Activated T-cell treated with anti-CD3 and anti-CD28 coated beads, Interleukin-2, amount 50 U/mL, for 48 hours (primary cell): Measurements from ENCODE around the gene MTNR1B.

Experiments
- DNase-seq, 2 experiments: peaks; one replicate each; pipeline ENCODE4 v3.0.0-alpha.2; 2020

MTNR1B gene

DNA sequence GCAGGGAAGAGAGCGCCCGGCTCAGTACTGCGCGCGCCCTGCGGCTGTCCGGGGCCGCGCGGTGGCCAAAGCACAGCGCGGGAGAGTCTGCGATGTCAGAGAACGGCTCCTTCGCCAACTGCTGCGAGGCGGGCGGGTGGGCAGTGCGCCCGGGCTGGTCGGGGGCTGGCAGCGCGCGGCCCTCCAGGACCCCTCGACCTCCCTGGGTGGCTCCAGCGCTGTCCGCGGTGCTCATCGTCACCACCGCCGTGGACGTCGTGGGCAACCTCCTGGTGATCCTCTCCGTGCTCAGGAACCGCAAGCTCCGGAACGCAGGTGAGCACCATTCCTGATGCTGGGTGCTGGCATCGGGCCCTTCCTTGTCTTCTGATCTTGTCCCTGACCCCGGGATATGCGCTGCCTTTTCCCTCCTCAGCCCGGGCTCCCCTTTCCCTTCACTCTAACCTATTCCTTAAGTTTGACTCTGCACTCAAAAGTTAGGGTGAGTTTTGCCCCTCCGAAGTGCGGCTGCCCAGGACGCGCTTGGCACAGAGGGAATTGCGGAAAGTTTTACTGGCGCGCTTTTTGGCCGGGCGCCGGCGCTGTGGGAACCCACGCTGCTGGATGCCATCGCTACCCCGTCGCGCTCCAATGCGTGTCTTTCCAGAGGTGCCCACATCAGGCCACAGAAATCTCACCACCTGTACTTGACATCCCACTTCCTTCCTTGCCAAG, at the start of gene MTNR1B:
Gene MTNR1B, plus strand, starts transcription at position 18 of the 714 bp plus-strand sequence. Its CDS starts 75 bp downstream, at position 93.
- DNase-seq = no peak

DNA sequence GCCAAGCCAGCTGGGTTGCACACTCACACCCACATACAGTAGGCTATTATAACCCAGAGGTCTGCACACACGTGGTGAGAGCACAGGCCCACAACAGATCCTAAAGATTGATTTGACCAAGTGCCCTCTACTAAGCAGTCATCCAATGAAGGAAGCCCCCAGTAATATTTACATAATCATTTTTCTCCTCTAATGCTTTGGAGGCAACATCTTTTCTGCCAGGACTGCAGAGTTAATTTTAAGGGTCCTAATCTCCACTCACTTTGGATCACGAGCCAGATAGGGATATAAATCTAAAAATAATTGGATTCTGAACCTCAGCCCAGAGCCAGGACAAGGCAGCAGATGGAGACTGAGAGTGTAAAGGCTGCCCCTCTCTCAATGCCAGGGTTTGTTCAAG, 49.1 kb upstream of the MTNR1B start:
- DNase-seq = no peak

DNA sequence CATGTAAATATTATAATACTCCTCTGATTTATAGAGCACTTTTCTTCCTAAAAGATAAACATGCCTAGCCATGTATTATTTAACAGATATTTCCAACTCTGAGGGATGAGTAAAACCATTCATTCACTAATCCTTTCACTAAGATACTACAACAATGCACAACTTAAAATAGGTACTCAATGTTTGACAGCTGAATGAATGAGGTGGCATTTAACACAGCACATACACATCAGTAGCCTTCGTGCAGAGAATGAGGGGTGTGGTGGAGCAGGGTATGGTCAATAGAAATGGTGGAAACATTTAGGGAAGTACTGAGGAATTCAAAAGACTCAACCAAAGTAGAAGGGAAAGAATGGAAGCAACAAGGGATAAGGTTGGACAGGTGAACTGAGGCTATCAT, 46.7 kb upstream of the MTNR1B start:
- DNase-seq = no peak

DNA sequence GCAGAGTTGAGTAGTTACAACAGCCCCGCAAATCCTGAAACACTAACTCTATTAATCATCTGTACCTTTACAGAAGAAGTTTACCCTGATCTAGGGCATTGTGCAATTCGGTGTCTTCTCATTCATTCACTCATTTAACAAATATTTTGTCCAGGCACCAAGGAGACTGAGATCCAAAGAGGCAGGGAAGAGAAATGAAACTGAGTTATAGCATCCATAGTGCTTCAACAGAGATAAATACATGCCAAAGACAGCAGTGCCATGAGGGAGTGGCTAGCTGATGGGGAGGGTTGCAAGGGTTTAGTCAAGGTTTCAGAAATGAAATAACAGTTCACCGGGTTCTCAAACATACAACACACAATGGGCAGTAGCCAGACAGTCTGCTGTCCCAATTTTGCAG, 40.2 kb upstream of the MTNR1B start:
- DNase-seq = no peak

DNA sequence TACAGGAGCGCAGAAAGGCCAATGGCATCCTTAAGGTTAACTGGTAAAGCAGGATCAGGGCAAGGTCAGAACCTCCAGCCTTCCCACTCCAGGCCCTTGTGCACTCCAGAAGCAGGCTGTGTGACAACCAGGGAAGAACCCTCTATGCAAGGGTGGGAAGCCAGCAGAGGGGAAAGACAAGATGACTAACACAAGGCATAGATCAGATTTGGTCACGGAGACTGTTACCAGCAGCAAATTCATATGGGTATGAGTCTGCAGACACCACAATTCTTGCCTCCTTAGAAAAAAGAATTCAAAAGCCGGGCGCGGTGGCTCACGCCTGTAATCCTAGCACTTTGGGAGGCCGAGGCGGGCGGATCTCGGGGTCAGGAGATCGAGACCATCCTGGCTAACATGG, 39.8 kb upstream of the MTNR1B start:
- no peak for DNase-seq

GRCh38 chr11:92931746-92932422, 37.6 kb upstream of the MTNR1B start:
- DNase-seq = no peak

DNA sequence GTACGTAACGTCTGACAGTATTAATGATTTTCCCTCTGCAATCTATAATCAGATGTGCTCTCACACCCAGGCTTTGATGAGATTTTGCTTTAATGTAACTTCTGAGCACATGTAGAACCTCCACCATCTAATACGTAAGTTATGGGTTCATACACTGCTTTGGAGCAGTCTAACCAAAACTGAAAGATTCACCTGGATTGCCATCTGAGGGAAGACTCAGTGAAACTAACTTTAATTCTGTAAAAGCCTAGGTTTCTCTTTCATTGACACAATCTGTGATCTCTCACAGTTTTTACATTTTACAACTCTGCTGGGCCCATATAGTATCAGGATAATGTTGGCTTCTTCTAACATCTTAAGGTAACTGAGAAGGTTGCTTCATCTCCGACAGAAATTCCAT, 30.1 kb upstream of the MTNR1B start:
- DNase-seq = no peak

DNA sequence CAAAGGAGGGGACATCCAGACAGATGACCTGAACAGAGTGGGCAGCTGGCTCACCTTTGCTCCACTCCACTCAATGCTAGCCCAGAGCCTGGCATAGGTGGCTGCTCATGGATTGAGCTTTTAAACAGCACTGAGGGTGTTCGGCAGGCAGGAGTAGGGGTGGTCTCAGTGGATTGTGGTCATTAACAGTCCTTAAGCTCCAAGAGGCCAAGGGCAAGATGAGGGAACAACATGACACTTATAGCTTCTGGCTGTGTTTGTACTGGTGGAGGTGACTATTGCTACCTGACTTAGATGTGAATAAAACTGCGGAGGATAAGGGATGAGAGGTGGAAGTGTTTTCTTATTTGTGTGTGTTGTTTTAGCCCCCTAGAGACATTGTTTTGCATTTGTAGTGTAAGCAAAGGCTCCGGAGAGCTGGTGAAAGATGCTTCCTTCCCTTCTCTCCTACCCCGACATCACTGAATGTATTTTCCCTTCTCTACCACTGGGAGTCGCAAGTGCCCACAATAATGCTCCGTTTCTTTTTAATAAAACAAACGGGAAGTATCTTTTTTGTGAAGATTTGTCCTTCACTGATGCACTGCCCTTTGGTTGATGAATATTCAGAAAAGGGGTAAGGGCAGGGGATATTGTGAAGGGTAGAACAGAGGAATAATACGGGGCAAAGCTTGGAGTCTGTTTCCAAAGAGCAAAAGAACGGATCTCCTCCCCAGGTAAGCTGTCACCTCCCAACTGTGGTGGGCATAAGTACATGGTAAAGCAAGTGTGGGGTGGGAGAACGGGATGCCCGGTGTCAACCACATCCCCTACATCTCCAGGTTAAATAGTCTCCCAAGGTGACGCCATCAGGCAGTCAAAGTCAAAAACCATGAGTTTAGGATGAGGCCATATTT, 27.5 kb upstream of the MTNR1B start:
- DNase-seq = no peak

DNA sequence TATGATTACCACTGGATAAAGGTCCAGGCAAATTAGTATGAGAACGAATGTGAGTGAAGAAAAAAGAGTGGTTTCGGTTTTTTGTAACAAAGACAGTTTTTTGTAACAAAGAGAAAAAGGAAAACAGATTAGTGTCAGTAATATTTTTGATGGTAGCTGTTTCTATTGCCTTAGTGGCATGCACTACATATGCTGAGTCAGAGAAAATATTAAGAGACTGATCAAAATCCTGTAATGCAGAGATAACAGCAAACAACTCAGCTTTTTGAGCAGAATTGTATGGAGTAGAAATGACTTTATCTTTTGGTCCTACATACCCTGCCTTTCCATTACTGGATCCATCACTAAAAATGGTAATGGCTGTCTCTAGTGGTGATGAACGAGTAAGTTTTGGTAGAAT, 22.7 kb upstream of the MTNR1B start:
- no peak for DNase-seq

GRCh38 chr11:92948116-92948515, 21.3 kb upstream of the MTNR1B start:
- DNase-seq = no peak

DNA sequence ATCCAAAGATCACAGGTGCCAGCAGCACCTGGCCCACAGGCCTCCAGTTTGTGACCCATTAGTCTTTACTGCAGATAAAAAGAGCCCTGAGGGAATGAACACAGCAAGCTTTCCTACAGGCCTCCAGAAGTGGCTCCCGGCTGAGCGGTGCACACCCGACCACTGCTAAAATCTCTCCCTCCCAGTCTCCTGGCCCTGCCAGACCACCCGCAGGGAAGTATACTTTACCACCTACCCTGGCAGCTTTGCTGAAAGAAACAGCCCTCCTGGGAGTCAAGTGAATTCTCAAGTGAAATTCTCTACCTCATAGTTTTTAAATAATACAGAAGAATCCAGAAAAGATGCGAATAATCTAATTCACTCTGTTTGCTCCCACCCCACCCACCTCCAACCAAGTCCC, 15.4 kb upstream of the MTNR1B start:
- DNase-seq = no peak

GRCh38 chr11:92955860-92956259, 13.6 kb upstream of the MTNR1B start:
- no peak for DNase-seq

- no peak for DNase-seq
These were observed 8.6 kb upstream of the MTNR1B start for GRCh38 chr11:92960886-92961285.

- no peak for DNase-seq
These were observed 7.0 kb upstream of the MTNR1B start for GRCh38 chr11:92962446-92962845.

- DNase-seq = no peak
These were observed 5.0 kb upstream of the MTNR1B start for GRCh38 chr11:92964471-92964870.

- no peak for DNase-seq
These were observed 4.3 kb upstream of the MTNR1B start for GRCh38 chr11:92965196-92965595.

GRCh38 chr11:92967178-92967577, 2.3 kb upstream of the MTNR1B start:
- no peak for DNase-seq

DNA sequence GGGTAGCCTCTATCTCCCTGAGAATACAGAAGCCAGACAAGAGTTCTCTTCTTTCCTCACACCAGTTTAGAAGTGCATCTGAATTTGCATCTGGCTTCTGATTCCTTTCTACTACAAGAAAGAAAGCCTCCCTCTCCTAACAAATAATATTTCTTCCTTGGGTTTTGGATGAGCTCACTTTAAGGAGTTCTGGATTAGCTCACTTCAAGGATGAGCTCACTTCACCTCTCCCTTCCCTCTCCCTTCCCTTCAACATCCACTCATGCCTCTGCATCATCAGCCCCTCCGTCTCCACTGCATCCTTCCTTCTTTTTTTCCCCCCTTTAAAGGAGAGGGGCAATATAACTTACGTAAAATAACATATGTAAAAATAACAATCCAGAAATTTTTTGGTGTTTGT, 1.6 kb upstream of the MTNR1B start:
- DNase-seq = no peak

- no peak for DNase-seq
These were observed 188 bp upstream of the MTNR1B start for GRCh38 chr11:92969293-92969633.

DNA sequence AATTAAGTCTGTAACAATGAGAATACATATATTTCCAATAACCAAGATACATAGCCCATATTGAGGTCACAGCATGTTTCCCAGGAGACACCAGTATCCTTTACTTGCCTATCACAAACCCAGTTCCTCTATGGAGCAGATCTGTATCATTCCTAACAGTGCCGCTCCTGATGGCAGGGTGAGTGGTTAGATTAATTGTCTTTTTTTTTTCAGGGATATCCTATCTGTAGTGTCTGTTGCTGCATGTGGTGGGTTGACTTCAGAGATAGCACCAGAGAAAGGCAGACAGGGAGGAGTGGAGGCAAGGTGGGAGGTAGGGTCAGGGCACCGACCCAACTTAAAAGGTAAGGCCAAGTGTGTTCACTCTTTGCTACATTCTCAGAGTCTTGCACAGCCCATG, 2.8 kb downstream of the MTNR1B start:
- no peak for DNase-seq

DNA sequence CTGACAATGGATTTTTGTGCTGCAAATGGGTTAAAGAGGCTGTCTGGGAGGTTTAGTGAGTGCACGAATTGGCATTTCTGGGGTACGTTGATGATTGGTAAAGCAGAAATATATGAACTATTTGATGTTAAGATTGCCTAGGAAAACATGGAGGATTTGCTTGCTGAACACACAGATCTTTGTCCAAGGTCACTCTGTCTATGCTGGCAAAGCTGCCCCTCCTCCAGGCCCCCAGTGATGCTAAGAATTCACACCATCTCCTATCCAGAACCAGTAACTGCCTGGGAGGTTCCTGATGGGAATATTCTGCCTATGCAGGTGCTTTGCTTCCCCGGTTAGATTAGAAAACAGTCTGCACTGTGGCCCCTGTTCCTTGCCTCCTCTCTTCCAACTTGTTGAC, 5.8 kb downstream of the MTNR1B start:
- DNase-seq = no peak

GRCh38 chr11:92976681-92977080, 7.2 kb downstream of the MTNR1B start:
- DNase-seq = no peak

GRCh38 chr11:92977401-92977800, 8.0 kb downstream of the MTNR1B start:
- DNase-seq = no peak
